GM21529 (cell line): ENCODE results near the gene ZXDC.

Source experiments
- ATAC-seq: cut with Tn5 transposase; IDR thresholded peaks from one replicate; pipeline ENCODE4 v1.9.1; 2021; ENCODE audit not compliant: unreplicated experiment

ZXDC gene

DNA sequence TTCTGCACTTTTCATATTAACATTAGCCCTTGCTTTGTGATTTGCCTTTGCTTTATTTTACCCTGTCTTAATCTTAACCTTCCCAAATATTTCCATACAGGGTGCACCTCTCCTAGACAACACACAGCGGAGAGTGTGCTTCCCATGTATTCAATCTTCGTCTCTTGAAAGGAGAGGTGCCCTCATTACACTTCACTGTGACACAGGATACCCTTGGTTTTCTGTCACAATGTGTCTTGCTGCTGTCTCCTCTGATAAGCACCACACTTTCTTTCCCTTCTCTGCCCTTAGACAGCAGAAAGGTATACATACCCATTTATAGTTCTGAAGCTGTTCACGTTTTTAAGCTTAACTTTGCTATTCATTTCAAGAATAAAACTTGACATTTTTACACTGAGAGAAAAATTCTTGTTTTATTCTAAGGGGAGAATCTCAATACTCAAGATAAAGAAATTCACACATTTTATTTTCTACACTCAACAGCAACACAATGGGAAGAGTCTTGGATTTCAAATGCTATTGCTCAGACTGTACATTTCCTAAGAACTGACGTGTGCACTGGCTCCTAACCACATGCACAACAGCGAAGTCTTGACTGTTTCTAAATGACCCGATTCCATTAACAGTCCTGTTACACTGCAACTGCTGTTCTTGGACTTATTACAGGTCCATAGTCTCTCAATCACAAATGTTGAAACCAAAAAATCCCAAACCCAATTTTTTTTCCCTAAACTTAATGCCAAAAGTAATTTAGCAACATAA is 21.1 kb downstream of the ZXDC start:
- ATAC-seq = no peak

DNA sequence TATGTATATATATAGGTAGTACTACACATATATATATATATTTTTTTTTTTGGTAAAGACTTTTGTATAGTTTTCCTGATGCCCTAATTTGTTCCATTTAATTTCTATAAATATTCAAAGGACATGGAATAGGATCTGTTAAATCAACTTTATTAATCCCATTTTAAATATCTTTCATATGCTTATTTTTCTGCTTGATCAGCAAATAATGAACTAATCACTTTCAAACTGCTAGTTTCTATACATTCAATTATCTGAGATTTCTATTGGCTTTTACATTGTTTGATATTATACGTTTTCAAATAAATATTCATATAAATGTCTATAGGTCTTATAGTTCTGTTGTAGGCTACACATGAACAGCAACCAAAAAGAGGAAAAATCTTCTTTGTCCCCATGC is 21.7 kb downstream of the ZXDC start:
- no peak for ATAC-seq

DNA sequence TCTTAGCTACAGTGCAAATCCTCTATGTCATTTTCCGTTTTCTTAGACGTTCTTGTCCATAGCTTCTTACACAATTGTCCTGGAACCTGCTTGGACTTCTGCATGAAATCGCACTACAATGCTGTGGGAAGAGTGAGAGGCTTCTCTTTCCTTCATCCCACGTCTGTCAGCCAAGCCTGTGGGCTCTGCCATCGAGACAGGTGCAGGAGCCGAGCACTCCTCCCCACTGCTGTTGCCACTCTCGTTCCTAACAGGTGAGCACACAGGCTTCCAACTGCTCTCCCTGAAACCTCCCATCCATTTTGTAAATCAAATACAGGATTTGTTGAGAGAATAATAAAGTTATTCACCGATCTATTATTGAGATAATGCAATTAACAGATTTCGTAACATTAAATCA is 23.5 kb downstream of the ZXDC start:
- ATAC-seq = no peak

DNA sequence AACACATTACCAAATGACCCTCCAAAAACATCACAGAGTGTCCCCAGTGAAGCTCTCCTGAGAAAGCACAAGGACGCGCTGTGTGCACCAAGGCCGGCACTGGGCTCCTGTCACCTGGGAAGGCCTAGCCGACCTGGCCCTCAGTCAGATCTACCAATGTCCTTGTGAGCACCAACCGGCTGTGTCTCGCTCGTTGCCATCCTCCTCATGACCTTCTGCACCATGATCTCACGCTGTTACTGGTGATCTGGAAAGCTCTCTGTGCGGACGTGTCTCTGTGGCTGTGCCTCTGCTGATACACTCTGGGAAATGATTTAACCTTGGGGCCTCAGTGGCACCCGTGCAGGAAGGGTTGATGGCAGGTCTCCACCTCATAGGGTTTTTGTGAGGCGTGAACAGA is 24.2 kb downstream of the ZXDC start:
- no peak for ATAC-seq

DNA sequence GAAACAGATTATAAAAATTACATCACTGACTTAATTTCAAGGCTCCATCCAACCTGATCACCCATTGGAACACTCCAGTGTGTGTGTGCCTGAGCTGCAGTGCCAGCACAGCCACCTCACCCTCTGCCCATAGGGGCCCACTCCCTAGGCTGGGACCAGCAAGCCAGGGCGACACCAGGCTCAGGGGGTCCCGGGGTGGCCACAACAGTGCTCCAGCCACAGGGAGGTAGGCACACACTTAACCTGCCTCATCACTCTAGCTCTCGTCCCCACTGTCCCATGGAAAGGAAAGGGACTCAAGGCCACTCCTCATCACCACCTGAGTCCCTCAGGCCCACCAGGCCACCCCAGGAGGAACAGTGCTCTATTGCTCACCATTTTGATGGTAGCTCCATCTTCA is 24.9 kb downstream of the ZXDC start:
- no peak for ATAC-seq

DNA sequence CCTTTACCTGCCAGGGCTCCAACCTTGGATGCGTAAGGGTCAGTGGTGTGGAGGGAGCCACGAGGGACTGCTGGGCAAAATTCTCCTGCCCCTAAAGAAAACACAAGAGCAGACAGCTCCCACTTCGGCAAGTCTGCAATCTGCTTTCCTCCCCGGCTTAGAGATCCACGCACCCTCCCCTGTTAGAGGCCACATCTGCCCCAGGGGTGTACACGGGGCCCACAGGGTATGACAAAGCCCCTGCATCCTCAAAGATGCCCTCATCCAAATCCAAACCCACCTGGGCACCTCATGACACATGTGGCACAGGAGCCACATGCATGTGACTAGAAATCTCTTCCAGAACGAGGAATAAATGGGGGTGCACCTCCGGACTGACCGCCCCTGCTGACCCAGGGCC is 25.5 kb downstream of the ZXDC start:
- no peak for ATAC-seq

DNA sequence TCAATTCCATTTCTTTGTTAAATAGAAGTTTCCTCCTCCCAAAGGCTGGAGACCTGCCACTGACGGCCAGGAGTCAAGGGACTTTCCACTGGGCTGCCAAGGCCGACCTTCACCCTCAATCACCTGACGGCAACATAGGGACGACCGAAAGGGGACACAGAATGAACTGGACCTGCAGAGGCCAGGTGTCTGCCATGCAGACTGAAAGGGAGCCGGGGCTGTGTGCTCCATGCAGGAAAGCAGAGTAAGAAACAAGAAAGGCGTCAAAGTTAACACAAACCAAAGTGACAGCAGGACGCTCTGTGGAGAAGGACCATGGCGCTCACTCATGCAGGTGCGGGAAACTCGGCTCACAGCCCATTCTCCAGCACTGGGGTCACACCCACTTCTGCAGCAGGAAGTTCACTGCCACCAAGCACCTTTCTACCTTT is 26.1 kb downstream of the ZXDC start:
- ATAC-seq = no peak

DNA sequence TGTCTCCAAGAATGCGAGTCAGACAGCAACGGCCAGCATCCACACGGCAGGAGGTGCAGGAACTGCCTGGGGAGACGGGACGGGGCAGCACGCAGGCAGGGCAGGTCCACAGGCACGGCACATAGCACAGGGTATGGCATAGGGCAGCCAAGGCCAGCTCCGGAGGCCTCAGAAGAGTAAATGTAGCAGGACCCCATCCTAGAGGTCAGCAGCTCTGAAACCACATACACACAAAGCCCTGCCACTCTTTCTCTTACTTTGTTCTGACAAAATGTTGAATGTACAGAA is 26.9 kb downstream of the ZXDC start:
- ATAC-seq = no peak

DNA sequence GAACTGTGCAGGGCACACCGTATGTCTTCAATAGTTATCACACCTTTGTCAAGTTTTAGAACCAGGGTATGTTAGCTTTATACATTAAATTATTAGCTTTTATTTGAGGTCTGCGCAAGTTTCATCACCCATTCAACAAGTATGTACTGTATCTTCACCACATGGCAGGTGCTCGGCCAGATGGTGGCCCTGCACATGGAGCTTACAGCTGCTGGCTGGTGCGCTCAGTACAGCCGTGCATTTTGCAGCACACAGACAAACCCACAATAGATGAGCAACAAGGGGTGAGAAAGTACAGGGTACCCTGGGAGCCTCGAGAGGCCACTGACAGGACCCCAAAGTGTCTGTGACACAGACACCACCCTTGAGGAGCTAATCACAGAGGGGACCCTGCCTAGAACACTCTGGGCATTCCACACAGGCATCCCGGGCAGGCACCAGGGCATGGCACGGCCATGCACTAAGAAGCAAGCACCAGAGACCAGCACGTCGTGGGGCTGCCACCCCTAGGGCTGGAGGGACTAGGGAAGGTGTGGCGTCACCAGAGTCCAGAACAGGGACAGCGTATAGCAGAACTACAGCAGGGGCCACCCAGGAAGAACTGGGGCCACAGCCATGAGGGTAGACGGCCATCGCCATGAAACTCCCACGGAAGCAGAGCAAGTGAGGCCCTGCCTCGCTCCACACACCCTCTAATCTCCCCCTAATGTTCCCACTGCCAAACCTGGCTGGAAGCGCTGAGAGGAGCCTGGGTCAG is 27.4 kb downstream of the ZXDC start:
- ATAC-seq = no peak

DNA sequence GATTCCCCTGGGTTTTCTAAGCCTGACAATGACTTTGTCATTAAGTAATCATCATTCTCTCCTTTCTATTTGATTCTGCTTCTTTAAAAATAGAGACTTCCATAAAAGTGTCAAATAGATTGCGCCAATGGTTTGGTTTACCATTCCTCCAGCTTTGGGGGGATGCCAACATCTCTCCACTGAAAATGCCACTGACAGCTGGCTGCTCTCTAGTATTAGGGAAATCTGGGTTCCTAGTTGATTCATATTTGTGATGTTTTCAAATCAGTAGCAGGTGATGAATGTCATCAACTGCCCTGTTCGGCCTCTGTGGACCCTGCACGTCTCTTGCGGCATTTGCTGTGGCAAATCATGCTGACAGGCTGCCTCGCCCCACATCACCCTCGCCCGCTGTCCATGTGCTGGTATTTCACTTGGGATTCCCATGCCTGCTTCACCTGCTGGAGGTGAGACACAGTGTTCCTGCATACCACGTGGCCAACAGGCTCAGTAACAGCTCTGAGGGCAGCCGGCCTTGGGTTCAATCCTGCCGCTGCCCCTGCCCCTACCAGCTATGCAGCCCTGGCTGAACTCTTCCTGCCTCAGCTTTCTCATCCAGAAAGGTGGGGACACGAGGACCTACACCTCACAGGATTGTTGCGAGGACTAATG is 28.1 kb downstream of the ZXDC start:
- no peak for ATAC-seq

DNA sequence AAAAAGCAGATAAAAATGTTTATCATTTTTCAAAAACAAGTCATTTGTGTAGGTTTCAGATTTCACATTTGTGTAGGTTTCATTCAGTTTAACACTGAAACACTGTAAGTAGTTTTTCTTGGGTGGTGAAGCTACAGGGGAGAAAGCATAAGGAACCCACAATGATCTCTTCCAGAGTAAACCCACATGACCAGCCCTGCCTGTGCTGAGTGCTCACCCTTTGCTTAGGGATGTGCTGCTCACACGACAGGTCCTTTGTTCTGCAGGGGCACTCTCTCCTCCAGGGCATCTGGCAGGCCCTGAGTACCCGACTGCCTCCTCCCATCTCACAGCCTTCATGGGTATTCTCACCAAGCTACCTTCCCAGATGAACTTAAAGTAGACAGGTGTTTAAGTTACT is 28.9 kb downstream of the ZXDC start:
- ATAC-seq = no peak

DNA sequence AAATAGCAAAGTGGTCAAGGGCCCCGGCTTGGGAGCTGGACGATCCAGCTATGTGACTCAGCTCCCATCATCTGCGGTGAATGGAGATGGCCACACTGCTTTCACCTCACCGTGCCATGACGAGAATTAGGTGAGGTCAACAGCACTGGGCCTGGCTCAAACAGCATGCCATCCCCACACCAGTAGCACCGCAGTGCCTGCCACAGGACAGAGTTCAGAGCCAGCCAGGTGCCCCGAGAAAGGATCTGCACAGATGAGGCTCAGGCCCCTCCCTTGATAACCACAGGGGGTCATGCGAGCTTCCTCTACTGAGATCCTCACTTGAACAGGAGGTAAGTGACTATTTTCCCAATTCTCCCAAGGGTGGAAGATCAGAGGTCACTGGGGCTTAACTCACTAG is 29.4 kb downstream of the ZXDC start:
- no peak for ATAC-seq

DNA sequence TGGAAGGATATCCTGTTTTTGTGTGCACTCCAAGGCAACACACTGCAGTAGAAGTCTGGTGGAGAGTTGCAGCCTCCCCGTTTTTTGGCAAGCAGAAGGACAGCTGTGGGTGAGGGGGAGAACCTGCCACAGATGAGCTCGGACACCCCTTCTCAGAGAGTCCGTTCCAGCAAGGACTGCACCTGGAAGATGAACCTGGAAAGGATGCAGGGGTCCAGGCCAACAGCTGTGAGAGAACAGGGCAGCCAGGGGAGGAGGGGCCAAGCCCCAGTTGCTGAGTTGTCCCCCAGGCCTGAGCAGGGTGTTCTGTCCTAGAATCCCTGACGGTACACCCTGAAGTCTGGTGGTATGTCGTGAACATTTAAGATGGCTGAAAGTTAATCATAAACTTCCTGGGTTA is 30.2 kb downstream of the ZXDC start:
- ATAC-seq = no peak

DNA sequence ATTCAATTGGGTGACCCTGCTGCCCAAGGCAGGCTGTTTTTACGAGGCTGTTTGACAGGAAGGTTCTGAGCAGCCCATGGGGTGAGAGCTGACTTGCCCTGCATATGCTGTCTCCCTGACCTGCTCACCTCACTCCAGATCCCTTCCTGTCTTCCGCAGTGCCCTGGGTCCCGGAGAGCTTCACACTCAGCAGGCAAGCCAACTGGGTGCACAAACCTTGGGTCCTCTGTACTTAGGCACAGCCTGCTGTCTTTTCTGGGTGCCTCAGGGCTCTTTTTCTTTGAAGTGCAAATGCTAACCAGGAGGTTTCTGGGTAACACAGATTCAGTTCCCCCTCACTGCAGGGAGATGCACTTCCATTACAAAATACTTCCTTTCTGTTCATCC is 32.8 kb downstream of the ZXDC start:
- no peak for ATAC-seq

DNA sequence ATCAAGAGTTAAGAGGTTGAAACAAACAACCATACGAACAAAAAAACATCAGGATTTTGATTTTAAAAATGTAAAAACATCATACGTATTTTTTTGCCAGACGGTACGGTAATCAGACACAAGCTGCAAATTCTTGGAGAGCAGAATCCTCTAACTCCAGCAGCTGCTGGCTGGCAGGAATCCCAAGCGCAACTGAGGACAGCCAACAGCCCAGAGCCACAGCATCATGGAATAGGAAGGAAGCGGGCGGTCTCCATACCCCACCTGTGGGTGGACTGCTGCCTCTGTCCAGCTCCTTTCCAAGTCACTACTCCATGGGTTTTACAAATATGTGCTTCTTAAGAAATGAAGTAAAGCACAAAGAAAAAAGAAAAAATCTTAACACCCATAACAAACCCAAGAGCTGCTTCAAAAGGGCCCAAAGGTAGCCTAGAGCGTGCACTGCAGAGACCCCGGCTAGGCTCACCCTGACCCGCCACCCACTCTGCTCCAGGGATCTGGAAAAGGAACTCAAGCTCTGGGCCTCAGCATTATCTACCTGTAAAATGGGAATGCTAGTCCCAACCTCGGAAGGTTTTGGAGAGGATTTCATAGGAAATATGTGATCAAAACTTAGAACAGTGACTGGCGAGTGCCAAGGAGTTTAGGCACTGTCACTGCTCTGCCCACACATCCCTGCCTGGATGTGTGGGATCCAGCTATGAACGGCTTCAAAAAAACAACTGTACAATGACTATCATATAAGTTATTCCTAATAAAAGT is 33.4 kb downstream of the ZXDC start:
- ATAC-seq = no peak

DNA sequence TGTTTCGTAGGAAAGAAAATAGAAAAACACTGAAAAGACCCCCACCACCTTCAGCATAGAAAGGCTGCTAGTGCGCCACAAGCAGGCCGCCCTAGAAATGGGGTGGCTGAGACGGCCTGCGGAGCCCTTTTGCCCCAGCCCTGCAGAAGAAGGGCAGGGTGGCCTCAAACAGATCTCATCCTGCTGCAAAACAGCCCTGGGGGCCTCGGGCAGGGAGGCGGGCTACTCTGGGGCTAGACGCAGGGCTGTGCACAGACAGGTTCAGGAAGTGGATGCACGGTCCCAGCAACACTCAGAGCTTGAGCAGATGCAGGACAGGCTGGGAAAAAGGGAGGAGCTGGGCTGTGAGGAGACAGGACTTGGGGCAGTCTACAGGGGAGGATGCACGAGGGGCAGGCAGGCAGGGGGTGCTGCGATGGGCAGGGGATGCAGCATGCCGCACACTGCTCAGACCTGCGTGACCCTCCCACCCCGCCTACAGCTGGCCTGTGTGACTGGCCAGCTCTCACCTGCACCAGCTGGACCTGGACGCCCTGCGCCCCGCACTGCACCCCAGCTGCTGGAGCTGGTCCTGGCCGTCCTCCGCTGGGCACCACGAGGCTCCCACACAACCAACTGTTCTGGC is 34.3 kb downstream of the ZXDC start:
- no peak for ATAC-seq

DNA sequence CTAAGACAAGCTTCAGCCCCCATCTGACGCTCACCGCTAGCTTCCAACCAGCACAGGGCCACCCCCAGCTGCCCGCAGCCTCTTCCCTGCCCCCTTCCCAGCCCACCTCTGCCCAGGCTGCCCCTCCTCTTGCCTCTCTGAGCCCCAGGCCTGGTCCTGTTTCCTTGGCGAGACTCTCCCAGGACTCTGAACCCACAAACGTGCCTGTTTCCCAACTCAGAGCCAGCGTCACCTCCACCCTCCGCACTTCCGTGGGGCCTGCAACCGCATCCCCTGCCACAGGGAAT is 35.0 kb downstream of the ZXDC start:
- ATAC-seq = no peak

DNA sequence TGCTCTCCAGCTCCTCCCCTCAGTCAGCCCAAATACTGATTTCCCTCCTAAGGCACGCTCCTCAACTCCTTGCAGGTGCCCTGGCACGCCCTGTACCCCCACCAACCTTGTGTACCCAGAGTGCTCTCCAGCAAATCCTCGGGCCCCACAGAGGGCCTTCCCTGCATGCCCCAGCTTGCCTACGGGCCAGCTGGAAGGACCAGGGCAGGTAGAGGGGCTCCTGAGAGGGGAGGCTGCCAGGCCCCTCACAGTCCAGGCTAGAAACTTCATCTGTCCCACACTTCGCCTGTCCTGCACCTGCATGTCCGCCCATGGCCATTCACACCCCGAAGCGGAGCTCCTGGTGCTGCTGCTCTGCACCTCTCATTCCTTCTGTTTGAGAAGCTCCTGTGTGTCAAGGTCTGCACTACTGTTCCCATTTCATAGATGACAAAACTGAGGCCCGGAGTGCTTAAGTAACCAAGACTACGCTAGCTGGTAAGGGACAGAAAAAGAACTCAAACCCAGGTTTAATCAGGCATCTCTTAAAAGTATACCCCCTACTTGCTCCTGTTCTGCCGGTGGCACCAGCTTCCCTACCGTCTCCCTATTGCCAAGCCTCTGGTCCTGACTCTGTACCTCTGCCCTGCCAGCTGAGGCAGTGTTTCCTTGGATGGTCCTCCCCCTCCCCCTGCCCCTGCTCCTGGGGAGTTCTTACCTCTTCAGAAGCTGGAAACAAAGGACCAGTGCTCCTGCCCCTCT is 35.6 kb downstream of the ZXDC start:
- ATAC-seq = no peak

DNA sequence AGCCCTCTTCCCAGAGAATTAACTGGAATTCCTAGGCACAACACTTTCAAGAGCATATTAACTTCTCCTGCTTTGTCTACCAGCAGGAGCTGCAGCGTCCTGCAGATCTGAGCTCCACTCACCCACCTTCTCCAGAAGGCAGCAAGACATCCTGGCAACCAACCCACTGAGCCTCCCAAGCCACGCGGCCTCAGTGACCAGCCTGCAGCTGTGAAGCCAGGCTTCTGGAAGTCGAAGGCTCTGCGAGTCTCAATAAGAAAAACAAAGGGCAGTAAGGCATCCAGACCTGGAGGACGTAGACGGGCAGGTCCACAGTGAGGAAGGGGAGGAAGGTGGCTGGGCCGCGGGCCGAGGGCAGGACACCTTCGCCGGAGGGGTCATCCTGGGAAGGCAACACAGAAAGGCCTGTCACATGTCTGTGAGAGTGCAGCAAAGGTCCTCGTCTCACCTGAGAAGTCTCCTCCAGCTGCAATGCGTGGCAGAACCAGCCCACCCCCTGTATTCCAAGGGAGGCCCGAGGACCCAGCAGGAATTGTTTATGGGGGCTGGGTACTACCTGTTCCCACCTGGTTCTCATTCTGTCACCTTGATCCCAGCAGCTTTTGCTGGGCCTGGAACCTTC is 36.2 kb downstream of the ZXDC start:
- no peak for ATAC-seq

DNA sequence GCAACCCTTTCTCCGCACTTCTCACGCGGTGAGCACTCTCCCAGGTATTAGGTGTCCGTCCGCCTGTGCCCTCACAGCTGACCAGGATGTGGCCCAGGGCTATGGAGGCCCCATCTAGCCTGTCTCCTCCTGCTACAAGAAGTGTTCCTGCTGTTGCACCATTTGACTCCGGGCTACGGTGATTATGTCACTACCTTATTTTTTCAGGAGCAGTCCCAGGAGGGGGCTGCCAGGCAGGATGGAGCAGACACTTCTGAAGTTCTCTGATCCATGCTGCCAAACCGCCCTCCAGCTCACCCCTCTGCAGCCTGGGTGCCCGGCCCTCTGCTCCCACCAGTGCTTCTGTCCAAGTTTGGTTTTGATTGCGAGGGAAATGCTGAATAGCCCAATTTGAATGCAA is 36.9 kb downstream of the ZXDC start:
- ATAC-seq = no peak
